PFSK-1 (cell line): ENCODE results near the gene SGMS2.

Experiments used
- FOXP2 ChIP-seq: optimal IDR thresholded peaks from 2 replicates; pipeline ENCODE3; 2011; ENCODE audit warnings: borderline replicate concordance, control low read depth, inconsistent platforms; ENCODE audit not compliant: insufficient read depth; ENCODE audit errors: extremely low read length, extremely low read depth
- POLR2AphosphoS5 ChIP-seq: IDR thresholded peaks from 2 replicates; pipeline ENCODE4 v1.6.1; 2012; ENCODE audit warnings: low read depth, mild to moderate bottlenecking, control low read depth, low read length, moderate library complexity
- REST ChIP-seq, 2 experiments: IDR thresholded peaks; 2 replicates each; pipeline versions ENCODE4 v1.6.1 to v1.8.0; 2011 to 2012; ENCODE audit warnings: low read depth in 2 of 2, low read length in 2 of 2, control low read depth in 1 of 2, inconsistent platforms in 1 of 2, mild to moderate bottlenecking in 1 of 2, moderate library complexity in 1 of 2; ENCODE audit not compliant: insufficient read depth in 1 of 2
- SIN3A ChIP-seq: IDR thresholded peaks from 2 replicates; pipeline ENCODE4 v1.6.1; 2012; ENCODE audit warnings: mild to moderate bottlenecking, low read length, moderate library complexity, borderline replicate concordance; ENCODE audit not compliant: insufficient read depth
- TAF1 ChIP-seq: IDR thresholded peaks from 2 replicates; pipeline ENCODE4 v1.6.1; 2012; ENCODE audit warnings: low read length, control low read depth, borderline replicate concordance; ENCODE audit not compliant: insufficient read depth

The SGMS2 gene

DNA sequence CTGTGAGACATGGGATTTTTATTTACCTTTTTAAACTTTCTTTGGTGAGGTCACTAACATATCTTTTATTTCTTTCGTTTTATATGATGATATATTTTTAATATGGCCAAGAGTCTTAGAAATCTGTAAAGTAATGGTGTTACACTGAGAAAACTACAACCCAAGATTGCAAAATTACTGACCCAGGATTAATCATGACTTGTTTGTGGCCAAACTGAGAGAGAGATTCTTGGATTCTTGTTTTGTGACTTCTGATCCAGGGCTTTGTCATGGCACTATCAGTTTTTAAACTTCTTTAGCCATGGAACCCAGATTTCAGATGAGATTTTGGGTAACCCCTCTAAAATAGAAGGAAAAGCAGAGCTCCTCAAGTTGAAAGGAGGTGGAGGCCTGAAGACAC lies 42.0 kb downstream of the SGMS2 start:
- no peak for TF ChIP-seq TAF1
- TF ChIP-seq REST (IDR thresholded peaks at IDR 0.05; ENCODE audit: insufficient read depth in 1 of 2, low read depth in 2 of 2, low read length in 2 of 2) = no peak
- TF ChIP-seq FOXP2 = no peak
- TF ChIP-seq SIN3A = no peak
- TF ChIP-seq POLR2AphosphoS5 = no peak

GRCh38 chr4:107870236-107870635 lies 45.5 kb downstream of the SGMS2 start:
- TF ChIP-seq POLR2AphosphoS5 (no peak), REST (IDR thresholded peaks at IDR 0.05; ENCODE audit: insufficient read depth in 1 of 2, low read depth in 2 of 2, low read length in 2 of 2) (no peak), TAF1 (no peak)

GRCh38 chr4:107870916-107871786 lies 46.4 kb downstream of the SGMS2 start:
- TF ChIP-seq TAF1 (no peak), POLR2AphosphoS5 (no peak), FOXP2 (no peak), REST (IDR thresholded peaks at IDR 0.05; ENCODE audit: insufficient read depth in 1 of 2, low read depth in 2 of 2, low read length in 2 of 2) (no peak), SIN3A (no peak)

GRCh38 chr4:107874024-107874423 lies 49.3 kb downstream of the SGMS2 start:
- no peak for TF ChIP-seq REST (IDR thresholded peaks at IDR 0.05; ENCODE audit: insufficient read depth in 1 of 2, low read depth in 2 of 2, low read length in 2 of 2)

GRCh38 chr4:107876099-107876498 lies 51.4 kb downstream of the SGMS2 start:
- no peak for TF ChIP-seq TAF1
- no peak for TF ChIP-seq SIN3A
- TF ChIP-seq REST (IDR thresholded peaks at IDR 0.05; ENCODE audit: insufficient read depth in 1 of 2, low read depth in 2 of 2, low read length in 2 of 2) = no peak
- no peak for TF ChIP-seq POLR2AphosphoS5
- no peak for TF ChIP-seq FOXP2
